Osteoblast (primary cell): ENCODE results near the gene CNPY1. TPM values are rescaled to one million over a fixed set of nuclear protein-coding genes. Genes with fewer than 3 reads are reported as not detected.
"Not testable (repeated sequence)": the region's sequence is repeated elsewhere in the genome, so short reads cannot be mapped to it uniquely, and the experiment has no call there.

Experiments
- DNase-seq: peaks from one replicate; pipeline ENCODE4 v3.0.0; 2011; ENCODE audit warnings: low spot score, mixed read lengths; ENCODE audit not compliant: insufficient read length; ENCODE audit errors: missing footprints
- H2AFZ ChIP-seq: 2 replicates; pipeline ENCODE4 v1.6.0; 2011; ENCODE audit warnings: mild to moderate bottlenecking, low read length
- H3K27ac ChIP-seq: 2 replicates; pipeline ENCODE4 v1.5.1; 2011; ENCODE audit warnings: mild to moderate bottlenecking, low read depth, low read length, moderate library complexity
- H3K27me3 ChIP-seq: 2 replicates; pipeline ENCODE4 v1.6.0; 2012; ENCODE audit warnings: mild to moderate bottlenecking, control low read depth, inconsistent platforms, low read length, moderate library complexity; ENCODE audit not compliant: insufficient read depth
- H3K36me3 ChIP-seq: 2 replicates; pipeline ENCODE4 v1.5.1; 2011; ENCODE audit warnings: mild to moderate bottlenecking, low read length, control low read depth, moderate library complexity; ENCODE audit not compliant: insufficient read depth
- H3K4me1 ChIP-seq: 2 replicates; pipeline ENCODE4 v1.5.1; 2011; ENCODE audit warnings: mild to moderate bottlenecking, low read length, control low read depth, moderate library complexity; ENCODE audit not compliant: insufficient read depth
- H3K4me2 ChIP-seq: 2 replicates; pipeline ENCODE4 v1.6.0; 2011; ENCODE audit warnings: mild to moderate bottlenecking, low read length; ENCODE audit not compliant: insufficient read depth
- H3K4me3 ChIP-seq: fragments of 200-600 bp; sonication (generic); 3 replicates; pipeline ENCODE4 v1.5.1; 2012; ENCODE audit warnings: mild to moderate bottlenecking, low read length, inconsistent platforms; ENCODE audit not compliant: insufficient read depth
- H3K79me2 ChIP-seq: 2 replicates; pipeline ENCODE4 v1.6.0; 2012; ENCODE audit warnings: mild to moderate bottlenecking, low read length, control low read depth, inconsistent platforms; ENCODE audit not compliant: insufficient read depth
- H3K9me3 ChIP-seq: 2 replicates; pipeline ENCODE4 v1.5.1; 2011; ENCODE audit warnings: low read depth, low read length, control low read depth
- H4K20me1 ChIP-seq: 2 replicates; pipeline ENCODE4 v1.6.0; 2012; ENCODE audit warnings: mild to moderate bottlenecking, low read length, control low read depth; ENCODE audit not compliant: insufficient read depth
- total RNA-seq: library from RNA; depleted of rRNA; stranded (reverse); fragments of >200 nt; gene quantifications from 2 replicates; pipeline ENCODE4 v1.2.3, GENCODE V29; 2012
- TF ChIP-seq, protein P1 (sequence below): IDR thresholded peaks from 2 replicates; pipeline ENCODE4 v1.5.1; 2011; ENCODE audit warnings: mild to moderate bottlenecking, low read depth, low read length, moderate library complexity; ENCODE audit errors: extremely low read depth

The CNPY1 gene
- total RNA-seq, 1 donor, result not detected

DNA sequence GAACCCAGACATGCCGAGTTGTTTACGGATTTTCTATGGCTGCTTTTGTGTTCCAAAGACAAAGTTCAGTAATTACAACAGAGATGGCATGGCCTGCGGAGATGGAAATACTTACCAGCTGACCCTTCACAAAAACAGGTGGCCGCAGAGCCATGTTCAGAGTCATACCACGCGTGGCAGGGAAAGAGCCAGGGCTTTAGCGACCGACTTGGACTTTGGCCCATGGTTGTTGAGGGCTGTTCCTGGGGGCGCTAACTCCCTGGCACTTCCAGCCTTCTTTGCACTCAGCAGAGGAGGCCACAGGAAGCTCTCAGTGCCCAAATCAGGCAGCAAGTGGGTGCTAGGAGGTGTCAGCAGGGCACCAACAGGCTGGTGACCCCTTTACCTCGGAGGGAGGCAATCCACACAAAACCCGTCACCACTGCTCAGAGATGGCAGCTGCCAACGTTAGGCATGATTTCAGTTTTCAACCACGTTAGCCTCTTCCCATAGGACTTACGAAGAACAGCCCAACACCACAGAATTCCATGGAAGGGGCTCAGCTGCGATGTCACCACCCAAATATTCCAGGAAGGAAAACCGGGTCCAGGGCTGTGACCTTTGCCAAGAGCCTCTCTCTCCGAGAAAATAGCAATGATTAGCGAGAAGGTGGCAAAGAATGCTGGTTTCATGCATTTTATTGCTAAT is 21.4 kb upstream of the CNPY1 start:
- H3K36me3 ChIP-seq, result no peaks in the 10 kb centered on the region
- H3K9me3 ChIP-seq, result no peaks in the 10 kb centered on the region
- no peak overlapping the region for H3K4me3 ChIP-seq
- no peak overlapping the region for H3K27ac ChIP-seq
- TF ChIP-seq, protein P1, sequence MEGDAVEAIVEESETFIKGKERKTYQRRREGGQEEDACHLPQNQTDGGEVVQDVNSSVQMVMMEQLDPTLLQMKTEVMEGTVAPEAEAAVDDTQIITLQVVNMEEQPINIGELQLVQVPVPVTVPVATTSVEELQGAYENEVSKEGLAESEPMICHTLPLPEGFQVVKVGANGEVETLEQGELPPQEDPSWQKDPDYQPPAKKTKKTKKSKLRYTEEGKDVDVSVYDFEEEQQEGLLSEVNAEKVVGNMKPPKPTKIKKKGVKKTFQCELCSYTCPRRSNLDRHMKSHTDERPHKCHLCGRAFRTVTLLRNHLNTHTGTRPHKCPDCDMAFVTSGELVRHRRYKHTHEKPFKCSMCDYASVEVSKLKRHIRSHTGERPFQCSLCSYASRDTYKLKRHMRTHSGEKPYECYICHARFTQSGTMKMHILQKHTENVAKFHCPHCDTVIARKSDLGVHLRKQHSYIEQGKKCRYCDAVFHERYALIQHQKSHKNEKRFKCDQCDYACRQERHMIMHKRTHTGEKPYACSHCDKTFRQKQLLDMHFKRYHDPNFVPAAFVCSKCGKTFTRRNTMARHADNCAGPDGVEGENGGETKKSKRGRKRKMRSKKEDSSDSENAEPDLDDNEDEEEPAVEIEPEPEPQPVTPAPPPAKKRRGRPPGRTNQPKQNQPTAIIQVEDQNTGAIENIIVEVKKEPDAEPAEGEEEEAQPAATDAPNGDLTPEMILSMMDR, result no peak
- no peak overlapping the region for H2AFZ ChIP-seq
- no peak for DNase-seq
- H3K27me3 ChIP-seq, result no peaks in the 10 kb centered on the region
- H3K4me1 ChIP-seq, result no peaks in the 10 kb centered on the region
- no peaks in the 10 kb centered on the region for H3K79me2 ChIP-seq
- no peak overlapping the region for H3K4me2 ChIP-seq
- no peaks in the 10 kb centered on the region for H4K20me1 ChIP-seq

- H3K9me3 ChIP-seq, result no peaks in the 10 kb centered on the region
- H3K79me2 ChIP-seq, result no peaks in the 10 kb centered on the region
- H3K4me2 ChIP-seq, result no peak overlapping the region
- no peak overlapping the region for H3K4me3 ChIP-seq
- H3K27ac ChIP-seq, result no peak overlapping the region
- H3K4me1 ChIP-seq, result no peaks in the 10 kb centered on the region
- no peak for DNase-seq
- H3K36me3 ChIP-seq, result no peaks in the 10 kb centered on the region
- no peak overlapping the region for H2AFZ ChIP-seq
- H3K27me3 ChIP-seq, result no peaks in the 10 kb centered on the region
- TF ChIP-seq, protein P1, result no peak
- no peaks in the 10 kb centered on the region for H4K20me1 ChIP-seq
These were observed 19.9 kb upstream of the CNPY1 start for GRCh38 chr7:155566011-155566836.

DNA sequence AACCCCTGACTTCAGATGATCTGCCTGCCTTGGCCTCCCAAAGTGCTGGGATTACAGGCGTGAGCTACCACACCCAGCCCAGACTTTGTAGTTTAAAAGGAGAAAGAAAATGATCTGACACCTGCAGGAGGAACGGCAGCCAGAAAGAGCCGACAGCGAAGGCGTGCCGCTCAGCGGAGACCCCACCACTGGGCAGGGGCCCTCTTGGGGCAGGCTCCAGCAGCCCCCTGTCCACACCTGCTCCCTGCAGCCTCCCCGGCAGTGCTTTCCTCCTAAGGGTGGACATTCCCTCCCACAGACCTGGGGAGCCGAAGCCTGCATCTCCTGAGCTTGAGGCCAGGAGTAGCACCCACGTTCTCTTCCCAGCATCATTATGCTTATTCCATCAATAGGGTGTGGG is 19.2 kb upstream of the CNPY1 start:
- Histone ChIP-seq H3K4me3 (no peak overlapping the region), H2AFZ (no peak overlapping the region), H3K9me3 (no peaks in the 10 kb centered on the region), H3K36me3 (no peaks in the 10 kb centered on the region), H3K4me1 (no peaks in the 10 kb centered on the region), H3K4me2 (no peak overlapping the region), H4K20me1 (no peaks in the 10 kb centered on the region), H3K79me2 (no peaks in the 10 kb centered on the region), H3K27ac (no peak overlapping the region), H3K27me3 (no peaks in the 10 kb centered on the region)
- no peak for DNase-seq
- TF ChIP-seq, protein P1, result no peak

DNA sequence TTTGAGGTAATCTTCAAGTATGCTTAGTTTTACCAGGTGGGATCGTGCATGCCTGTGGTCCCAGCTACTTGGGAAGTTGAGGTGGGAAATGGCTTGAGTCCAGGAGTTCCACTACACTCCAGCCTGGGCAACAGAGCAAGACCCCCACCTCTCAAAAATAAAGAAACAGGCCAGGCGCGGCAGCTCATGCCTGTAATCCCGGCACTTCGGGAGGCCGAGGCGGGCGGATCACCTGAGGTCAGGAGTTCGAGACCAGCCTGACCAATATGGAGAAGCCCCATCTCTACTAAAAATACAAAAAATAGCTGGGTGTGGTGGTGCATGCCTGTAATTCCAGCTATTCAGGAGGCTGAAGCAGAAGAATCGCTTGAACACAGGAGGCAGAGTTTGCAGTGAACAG is 16.6 kb upstream of the CNPY1 start:
- H3K4me2 ChIP-seq, H3K79me2 ChIP-seq, H3K4me3 ChIP-seq, H3K9me3 ChIP-seq, H2AFZ ChIP-seq, H3K27ac ChIP-seq, H3K4me1 ChIP-seq, H3K27me3 ChIP-seq, DNase-seq, H4K20me1 ChIP-seq, H3K36me3 ChIP-seq: not testable (repeated sequence)
